Kidney capillary endothelial cell (primary cell): ENCODE measurements around the gene PIGU.

ENCODE experiments used
- DNase-seq: peaks from one replicate; pipeline ENCODE4 v3.0.0-alpha.2; 2018; ENCODE audit warnings: low spot score

Gene PIGU

GRCh38 chr20:34557936-34558319 lies 119.0 kb downstream of the PIGU start:
- no peak for DNase-seq

GRCh38 chr20:34553366-34553867 lies 123.5 kb downstream of the PIGU start:
- DNase-seq, result no peak

GRCh38 chr20:34552569-34552968 lies 124.3 kb downstream of the PIGU start:
- no peak for DNase-seq

- no peak for DNase-seq
These were observed 127.0 kb downstream of the PIGU start for GRCh38 chr20:34549929-34550305.

GRCh38 chr20:34549291-34549928 lies 127.5 kb downstream of the PIGU start:
- no peak for DNase-seq

- DNase-seq, result no peak
These were observed 128.9 kb downstream of the PIGU start for GRCh38 chr20:34547844-34548613.

GRCh38 chr20:34546751-34547181 lies 130.1 kb downstream of the PIGU start:
- no peak for DNase-seq

- DNase-seq, result no peak
These were observed 132.6 kb downstream of the PIGU start for GRCh38 chr20:34544109-34544796.

- DNase-seq, result no peak
These were observed 133.3 kb downstream of the PIGU start for GRCh38 chr20:34543463-34544056.

- DNase-seq, result no peak
These were observed 134.5 kb downstream of the PIGU start for GRCh38 chr20:34542439-34542838.

GRCh38 chr20:34541917-34542316 lies 135.0 kb downstream of the PIGU start:
- DNase-seq, result no peak

- no peak for DNase-seq
These were observed 135.5 kb downstream of the PIGU start for GRCh38 chr20:34541264-34541901.

GRCh38 chr20:34540596-34541263 lies 136.2 kb downstream of the PIGU start:
- DNase-seq, result no peak

GRCh38 chr20:34539756-34540155 lies 137.1 kb downstream of the PIGU start:
- DNase-seq, result no peak

GRCh38 chr20:34538671-34539123 lies 138.2 kb downstream of the PIGU start:
- DNase-seq, result no peak

- DNase-seq, result no peak
These were observed 139.2 kb downstream of the PIGU start for GRCh38 chr20:34537651-34538050.

- DNase-seq, result no peak
These were observed 140.0 kb downstream of the PIGU start for GRCh38 chr20:34536798-34537394.

GRCh38 chr20:34535857-34536256 lies 141.0 kb downstream of the PIGU start:
- no peak for DNase-seq

- DNase-seq, result no peak
These were observed 141.5 kb downstream of the PIGU start for GRCh38 chr20:34535301-34535840.

GRCh38 chr20:34534391-34535165 lies 142.3 kb downstream of the PIGU start:
- DNase-seq, result no peak
